ENCODE data around the gene PTGES3L.
A peak's percentile ranks its signal among the peaks of the same experiment; 100 is the strongest.

The PTGES3L gene

DNA sequence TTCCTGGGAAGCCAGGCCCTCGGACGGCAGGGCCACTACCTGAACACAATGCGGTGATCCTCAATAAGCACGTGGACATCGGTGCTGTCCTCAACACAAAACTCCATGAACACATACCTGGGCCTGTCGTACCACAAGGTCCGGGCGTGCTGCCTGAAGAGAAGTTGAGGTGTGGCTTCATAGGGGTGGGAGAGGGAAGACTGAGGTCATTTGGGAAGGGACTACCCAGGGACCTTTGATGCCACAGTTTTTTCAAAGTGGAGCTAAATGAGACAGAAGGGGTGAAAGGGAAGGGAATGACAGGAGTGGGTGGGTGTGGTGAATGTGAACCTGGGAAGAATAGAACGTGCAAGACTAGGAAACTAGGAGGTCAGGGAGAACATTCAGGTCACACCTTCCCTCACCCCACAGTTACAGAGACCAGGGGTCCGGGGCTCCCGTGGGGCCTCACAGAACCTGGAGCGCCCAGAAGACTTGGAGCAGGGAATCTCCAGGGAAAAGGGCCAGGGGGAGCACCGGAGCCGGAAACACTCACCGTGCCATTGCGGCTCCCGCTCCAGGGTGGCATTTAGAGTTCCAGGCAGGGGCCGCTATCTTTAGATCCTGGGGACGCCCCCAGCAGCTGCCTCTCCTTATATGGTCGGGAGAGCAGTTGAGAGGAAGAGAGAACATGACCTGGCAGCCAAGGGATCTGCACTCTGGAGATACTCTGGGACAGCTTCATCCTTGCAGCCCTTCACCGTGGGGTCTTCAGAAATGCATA, at the start of gene PTGES3L:
TSS of gene PTGES3L (minus strand) at position 570 of the 763 bp plus-strand sequence. CDS start at position 543, 27 bp downstream.
- peak; percentile 67 for DNase-seq

- no peak for DNase-seq
These were observed 48.5 kb upstream of the PTGES3L start for GRCh38 chr17:43028221-43028861.

DNA sequence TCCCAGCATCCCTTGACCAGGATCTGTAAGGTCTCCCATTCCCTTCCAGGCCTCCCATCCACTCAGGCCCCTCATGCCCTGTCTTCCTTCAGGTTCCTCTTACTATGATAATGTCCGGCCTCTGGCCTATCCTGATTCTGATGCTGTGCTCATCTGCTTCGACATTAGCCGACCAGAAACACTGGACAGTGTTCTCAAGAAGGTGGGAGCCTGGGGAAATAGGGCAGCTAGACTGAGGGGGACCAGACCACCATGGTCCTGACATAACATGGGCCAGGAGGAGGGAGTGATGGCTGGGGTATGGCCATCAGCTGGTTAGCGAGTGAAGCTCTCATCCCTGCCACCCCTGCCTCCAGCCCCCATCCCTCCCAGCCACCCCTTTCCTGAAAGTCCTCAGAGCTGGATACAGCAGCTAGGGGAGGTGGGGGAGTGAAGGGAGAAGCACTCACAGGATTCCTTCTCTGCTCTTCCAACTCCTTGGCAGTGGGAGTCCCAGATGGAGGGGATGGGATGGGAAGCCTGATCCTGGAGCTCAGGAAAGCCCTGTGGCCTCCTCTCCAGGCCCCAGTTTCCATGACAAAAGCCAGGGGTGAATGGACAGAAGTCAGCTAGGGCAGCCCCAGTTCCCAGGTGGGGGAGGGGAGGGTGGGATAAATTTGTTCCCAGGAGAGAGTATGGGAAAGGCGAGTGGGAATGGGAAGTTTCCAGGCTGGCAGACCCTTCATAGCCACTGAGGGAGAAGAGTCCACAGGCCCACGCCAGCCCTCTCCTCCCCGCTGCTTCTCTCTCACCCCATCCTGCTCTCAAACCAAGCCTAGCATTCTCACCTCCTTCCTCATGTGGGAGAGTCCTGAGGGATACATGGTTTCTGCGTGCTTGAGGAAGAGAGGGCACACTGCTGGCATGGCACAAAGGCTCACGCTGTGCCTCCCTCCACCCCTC, 47.5 kb upstream of the PTGES3L start:
- no peak for DNase-seq

DNA sequence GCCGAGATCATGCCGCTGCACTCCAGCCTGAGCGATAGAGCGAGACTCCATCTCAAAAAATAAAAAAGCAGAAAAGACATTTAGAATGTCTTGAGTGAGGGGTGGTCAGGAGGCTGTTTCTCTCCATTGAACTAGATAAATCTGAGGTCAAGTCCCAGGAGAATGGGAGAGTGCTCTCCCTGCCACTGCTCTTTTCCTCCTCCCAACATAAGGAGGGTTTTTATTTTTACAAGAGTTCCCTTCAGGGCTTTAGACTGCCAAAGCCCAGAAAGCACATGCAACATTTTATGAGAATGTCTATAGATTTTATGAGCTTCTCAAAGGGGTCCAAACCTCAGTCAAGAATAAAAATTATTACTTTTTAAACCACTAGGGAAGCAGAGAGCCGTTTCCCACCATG, 46.7 kb upstream of the PTGES3L start:
- no peak for DNase-seq

GRCh38 chr17:43025766-43026537, 46.1 kb upstream of the PTGES3L start:
- DNase-seq, result no peak

DNA sequence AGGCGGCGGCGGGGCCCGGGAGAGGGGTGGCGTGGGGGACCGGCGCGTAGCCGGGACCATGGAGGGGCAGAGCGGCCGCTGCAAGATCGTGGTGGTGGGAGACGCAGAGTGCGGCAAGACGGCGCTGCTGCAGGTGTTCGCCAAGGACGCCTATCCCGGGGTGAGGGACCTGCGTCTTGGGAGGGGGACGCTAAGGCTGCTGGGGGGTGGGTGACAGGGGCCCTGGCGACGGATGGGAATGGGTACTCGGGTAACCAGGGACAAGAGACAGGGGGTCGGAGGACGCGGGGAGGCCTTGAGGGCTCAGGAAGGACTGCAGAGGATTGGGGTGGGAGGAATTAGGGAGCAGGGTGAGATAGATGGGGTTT, 45.4 kb upstream of the PTGES3L start:
- DNase-seq, result no peak

- DNase-seq, result peak; percentile 90
These were observed 44.8 kb upstream of the PTGES3L start, which contains the start of gene RND2 for GRCh38 chr17:43024407-43025289. Gene RND2, plus strand, starts transcription at chr17:43025231. Its CDS starts 117 bp downstream, at chr17:43025348.

DNA sequence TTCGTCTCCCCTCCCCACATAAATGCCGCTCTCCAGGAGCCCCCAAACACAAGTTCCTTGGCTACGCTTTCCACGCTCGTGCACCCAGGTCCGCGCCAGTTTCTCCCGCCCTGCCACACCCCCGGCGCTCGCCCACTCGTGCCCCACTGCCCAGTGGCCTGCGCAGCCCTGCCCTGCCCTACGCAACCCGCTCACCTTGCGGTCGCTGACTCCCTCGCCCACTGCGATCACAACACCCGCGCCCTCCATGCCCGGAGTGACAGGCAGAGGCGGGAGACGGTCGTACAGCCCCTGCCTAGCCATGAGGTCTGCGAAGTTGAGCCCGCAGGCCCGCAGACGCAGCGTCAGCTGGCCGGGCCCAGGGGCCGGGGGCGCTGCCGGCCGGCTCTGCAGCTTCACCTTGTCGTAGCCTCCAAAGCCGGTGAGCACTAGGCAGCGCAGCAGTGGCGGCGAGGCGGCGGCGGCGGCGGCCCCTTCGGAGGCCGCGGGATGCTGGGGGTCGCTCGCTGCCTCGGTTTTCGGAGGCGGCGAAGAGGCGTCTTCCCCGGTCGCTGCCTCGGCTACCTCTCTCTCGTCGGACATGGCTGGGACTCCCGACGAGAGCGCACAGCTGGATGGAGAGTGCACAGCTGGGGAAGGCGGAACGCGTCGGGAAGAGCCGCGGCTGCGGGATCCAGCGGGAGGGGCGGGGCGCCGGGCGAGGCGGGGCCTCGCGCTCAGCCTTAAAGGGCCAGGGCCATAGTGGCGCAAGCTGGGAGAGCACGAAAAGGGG, 42.0 kb upstream of the PTGES3L start, which contains the start of gene VAT1:
TSS of gene VAT1 (minus strand) at position 645 of the 772 bp plus-strand sequence. CDS start at position 582, 63 bp downstream.
- peak; percentile 37 for DNase-seq

- no peak for DNase-seq
These were observed 41.2 kb upstream of the PTGES3L start for GRCh38 chr17:43020789-43021740.

GRCh38 chr17:43020030-43020621, 40.2 kb upstream of the PTGES3L start:
- DNase-seq, result no peak

DNA sequence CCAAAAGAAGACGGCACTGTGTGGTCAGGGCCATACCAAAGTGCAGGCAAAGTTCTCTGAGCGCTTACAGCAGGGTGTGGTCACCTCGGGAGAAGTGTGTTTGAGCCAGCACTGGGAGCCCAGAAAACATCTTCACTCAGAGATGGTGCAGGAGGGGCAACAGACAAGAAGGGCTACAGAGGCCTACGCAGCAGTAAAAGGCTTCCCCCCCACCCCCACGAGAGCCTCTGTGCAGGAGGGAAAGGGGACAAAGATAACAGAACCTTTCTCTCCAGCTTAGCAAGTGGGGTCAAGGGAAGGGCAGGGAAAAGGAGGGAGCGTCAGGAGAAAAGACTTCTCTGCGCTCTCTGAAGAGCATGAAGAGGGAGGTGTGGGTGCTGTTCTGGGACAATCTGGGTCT, 39.5 kb upstream of the PTGES3L start:
- no peak for DNase-seq

- DNase-seq, result no peak
These were observed 39.1 kb upstream of the PTGES3L start for GRCh38 chr17:43018932-43019331.

DNA sequence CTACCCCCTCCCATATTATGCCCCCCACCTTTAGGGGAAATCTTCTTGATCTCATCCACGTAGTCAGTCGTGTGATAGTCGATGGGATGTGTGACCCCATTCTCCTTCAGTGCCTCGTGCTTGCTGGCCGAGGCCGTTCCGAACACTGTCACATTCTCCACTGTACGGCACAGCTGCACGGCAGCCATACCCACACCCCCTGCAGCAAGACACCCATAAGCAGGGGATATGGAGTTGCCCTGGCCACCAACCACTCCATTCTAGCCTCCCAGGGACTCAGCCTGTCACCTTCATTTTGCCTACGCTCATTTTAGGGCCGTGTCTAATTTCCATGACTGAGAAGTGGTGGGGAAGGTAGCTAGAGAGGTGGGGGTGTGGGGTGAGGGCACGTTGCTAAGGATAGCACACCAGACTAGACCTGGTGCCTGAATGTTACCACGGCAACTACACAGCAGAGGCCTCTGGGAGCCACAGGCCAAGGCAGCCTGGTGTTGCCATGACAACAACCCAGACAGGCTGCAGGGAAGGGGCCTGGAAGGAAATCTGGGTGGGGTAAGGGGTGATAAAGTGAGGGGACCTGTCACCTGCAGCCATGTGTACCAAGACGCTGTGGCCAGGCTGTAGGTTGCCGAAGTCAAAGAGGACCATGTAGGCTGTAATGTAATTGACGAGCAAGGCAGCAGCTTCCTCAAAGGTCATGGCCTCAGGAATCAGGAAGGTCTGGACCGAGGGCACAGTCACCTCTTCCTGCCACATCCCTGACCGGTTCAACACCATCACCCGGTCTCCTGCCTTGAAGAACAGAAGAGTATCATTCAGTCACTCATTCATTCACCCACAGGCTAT, 38.4 kb upstream of the PTGES3L start:
- DNase-seq, result no peak

DNA sequence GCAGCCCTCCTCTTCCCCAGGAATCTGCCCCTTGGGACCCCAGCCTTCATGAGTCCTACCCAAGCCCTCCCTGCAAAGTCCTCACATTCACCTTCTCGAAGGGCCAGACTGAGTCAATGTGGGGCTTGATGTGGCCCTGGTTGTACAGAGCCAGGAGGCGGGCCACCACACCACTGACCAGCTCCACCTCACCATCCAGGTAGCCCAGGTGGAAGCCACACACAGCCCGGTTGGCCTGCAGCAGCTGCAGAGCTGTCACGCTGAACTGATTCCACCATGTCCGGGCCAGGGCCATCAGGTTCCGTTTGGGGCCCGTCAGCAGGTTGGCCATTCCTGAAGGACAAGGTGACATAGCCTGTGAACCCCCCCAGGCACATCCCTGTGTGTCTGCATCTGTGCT, 36.3 kb upstream of the PTGES3L start:
- DNase-seq, result no peak

DNA sequence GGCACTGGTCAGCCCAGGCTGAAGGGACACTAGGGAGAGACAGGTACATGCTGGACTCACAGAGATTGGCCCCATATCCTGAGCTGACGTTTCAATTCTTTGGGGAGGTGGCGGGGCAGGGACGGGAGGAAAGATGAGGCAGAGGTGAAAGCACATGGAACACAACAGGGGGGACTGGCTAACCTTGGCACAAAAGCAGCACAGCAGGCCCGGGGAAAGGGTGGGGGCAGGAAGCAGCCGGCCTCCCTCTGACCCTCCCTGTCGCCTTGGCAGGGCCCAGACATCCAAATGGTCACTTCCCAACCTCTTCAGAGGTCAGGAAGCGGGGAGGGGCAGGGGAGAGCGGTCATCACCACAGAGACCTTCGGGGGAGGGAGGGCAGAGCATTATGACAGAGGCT, 35.7 kb upstream of the PTGES3L start:
- no peak for DNase-seq

GRCh38 chr17:43014649-43015542, 35.0 kb upstream of the PTGES3L start:
- no peak for DNase-seq
